ENCODE measurements around the gene ADAMTS2.

ADAMTS2 gene

DNA sequence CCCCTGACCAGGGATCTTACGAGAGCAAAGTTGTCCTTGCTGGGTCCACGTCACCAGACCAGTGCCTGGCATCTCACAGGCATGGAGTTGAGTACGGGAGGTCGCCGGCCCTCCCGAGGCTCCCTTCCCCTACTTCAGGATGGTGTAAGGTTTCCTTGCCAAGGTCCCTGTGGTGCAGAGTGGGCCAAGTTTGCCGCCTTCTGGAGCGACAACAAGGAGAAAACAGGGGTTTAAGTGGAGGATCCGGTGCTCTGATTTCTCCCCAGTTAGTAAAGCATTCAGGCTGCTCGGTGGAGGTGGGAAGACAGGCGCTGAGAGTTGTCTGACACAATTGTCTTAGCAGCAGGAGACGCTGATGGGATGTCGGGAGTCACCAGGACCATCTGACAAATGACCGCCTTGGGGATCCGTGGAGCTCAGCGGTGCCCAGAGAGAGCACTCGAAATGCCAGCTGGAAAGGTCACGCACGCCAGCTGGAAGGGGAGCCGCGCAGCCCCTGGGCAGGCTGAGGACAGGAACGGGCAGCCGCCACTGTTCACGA is 37.3 kb downstream of the ADAMTS2 start:
- Mint-ChIP-seq H3K9me3 (peaks cover 15% of the 10 kb centered on the region), H3K36me3 (ENCODE audit: low read depth) (no peaks in the 10 kb centered on the region), H3K4me1 (ENCODE audit: low read depth) (no peaks in the 10 kb centered on the region), H3K4me3 (no peak overlapping the region), H3K27ac (no peak overlapping the region), H3K27me3 (ENCODE audit: low read depth) (no peaks in the 10 kb centered on the region)

DNA sequence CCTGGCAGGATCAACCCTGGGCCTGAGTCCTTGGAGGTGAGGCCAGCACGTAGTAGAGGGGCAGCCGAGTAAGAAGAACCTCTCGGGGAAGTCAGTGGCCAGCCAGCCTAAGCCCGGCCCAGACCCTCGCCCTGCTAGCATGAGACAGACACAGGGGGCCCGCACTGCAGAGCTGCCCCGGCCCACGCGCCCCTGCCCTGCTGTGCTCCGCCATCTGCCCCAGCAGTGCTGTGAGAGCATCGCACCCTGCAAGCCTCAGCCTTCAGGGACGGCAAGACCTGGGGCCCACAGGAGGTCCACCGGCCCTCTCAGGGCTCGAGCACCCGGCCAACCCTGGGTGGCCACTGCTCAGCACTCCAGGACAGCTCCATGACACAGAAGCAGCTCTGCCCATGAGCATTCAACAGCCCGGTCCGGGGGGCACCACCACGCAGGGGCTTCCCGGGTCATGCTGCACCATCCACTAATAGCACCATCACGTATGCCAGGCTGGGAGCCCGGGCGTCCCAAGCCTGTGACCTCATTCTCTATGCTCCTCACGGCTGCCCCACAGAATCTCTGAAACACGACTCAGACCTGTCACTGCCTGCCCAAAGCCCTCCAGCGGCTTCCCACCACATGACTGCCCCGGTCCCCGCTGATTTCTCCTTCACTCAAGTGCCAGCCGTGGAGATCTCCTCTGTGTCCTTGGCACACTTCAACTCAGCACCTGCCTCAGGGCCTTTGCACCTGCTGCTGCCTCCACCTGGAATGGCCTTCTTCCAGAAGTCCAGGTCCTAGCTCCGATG is 38.1 kb downstream of the ADAMTS2 start:
- no peaks in the 10 kb centered on the region for H3K27me3 Mint-ChIP-seq (ENCODE audit: low read depth)
- no peaks in the 10 kb centered on the region for H3K36me3 Mint-ChIP-seq (ENCODE audit: low read depth)
- H3K4me1 Mint-ChIP-seq (ENCODE audit: low read depth) = no peaks in the 10 kb centered on the region
- no peak overlapping the region for H3K27ac Mint-ChIP-seq
- H3K9me3 Mint-ChIP-seq = peaks cover 15% of the 10 kb centered on the region
- no peak overlapping the region for H3K4me3 Mint-ChIP-seq

DNA sequence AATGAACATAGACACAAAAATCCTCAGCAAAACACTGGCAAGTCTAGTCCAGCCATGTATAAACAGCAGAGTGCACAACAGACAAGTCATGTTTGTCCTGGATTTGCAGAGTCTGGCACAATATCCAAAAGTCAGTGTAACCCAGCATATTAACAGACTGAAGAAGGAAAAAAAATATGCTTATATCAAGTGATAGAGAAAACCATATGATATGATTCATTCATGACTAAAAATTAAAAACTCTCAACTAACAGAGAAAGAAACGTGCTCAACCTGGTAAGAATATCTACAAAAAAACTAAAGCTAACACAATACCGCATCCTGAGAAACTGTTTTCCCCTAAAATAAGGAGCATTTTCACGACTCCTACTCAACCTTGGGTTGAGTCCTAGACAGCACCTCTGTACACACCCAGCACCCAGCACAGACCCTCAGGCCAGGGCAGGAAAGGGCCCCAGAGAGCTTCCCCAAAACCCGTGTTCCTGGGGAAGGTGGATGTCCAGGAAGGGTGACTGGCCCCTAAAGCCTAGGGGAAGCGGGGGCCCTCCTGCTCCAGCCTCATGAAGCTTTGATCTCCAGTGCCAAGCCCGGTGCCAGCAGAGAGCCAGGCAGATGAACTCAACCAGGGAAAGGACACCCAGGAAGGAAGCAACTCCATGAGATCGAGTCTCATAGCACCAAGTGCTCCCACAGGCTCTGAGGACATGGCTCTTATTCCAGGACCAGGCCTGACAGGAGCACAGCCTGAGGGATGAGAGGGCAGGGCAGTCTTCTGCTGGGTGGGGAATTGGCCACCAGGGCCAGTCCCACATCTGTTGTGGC is 38.9 kb downstream of the ADAMTS2 start:
- no peak overlapping the region for H3K27ac Mint-ChIP-seq
- H3K36me3 Mint-ChIP-seq (ENCODE audit: low read depth) = no peaks in the 10 kb centered on the region
- H3K4me1 Mint-ChIP-seq (ENCODE audit: low read depth) = no peaks in the 10 kb centered on the region
- no peaks in the 10 kb centered on the region for H3K27me3 Mint-ChIP-seq (ENCODE audit: low read depth)
- peaks cover 15% of the 10 kb centered on the region for H3K9me3 Mint-ChIP-seq
- H3K4me3 Mint-ChIP-seq = no peak overlapping the region

DNA sequence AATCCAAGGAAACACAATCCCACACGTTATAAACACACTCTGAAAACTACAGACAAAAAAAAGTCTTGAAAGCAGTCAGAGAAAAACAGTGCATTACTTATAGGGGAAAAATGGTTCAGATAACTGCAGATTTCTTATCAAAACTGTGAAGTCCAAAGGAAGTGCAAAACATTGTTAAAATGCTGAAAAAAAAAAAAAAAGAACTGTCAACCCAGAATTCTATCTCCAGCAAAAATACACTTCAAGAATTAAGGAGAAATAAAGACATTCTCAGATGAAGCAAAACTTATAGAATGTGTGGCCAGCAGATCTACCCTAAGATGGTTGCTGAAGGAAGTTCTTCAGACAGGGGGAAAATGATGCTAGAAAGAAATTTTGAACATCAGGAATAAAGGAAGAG is 40.4 kb downstream of the ADAMTS2 start:
- Mint-ChIP-seq H3K36me3 (ENCODE audit: low read depth) (no peaks in the 10 kb centered on the region), H3K9me3 (peaks cover 15% of the 10 kb centered on the region), H3K27me3 (ENCODE audit: low read depth) (no peaks in the 10 kb centered on the region)

DNA sequence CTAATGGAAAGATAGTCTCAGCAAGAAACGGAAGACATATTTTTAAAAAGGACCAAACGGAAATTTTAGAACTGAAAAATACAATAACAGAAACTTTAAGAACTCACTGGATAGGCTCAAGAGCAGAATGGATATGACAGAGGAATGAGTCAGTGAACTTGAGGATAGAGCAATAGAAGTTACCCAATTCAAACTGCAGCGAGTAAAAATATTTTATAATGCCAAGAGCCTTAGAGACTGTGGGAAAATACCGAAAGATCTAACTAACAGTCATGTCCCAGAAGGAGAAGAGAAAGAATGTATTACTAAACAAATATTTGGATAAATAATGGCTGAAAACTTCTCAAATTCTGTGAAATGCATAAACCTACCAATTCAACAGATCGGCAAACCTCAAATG is 40.8 kb downstream of the ADAMTS2 start:
- no peaks in the 10 kb centered on the region for H3K27me3 Mint-ChIP-seq (ENCODE audit: low read depth)
- H3K4me3 Mint-ChIP-seq = no peak overlapping the region
- H3K9me3 Mint-ChIP-seq = peaks cover 15% of the 10 kb centered on the region
- no peaks in the 10 kb centered on the region for H3K4me1 Mint-ChIP-seq (ENCODE audit: low read depth)
- H3K27ac Mint-ChIP-seq = no peak overlapping the region
- H3K36me3 Mint-ChIP-seq (ENCODE audit: low read depth) = no peaks in the 10 kb centered on the region

More for the DNA sequence above, 40.4 kb downstream of the ADAMTS2 start:
- H3K4me3 Mint-ChIP-seq = no peak overlapping the region
- H3K27ac Mint-ChIP-seq = no peak overlapping the region
- H3K4me1 Mint-ChIP-seq (ENCODE audit: low read depth) = no peaks in the 10 kb centered on the region

DNA sequence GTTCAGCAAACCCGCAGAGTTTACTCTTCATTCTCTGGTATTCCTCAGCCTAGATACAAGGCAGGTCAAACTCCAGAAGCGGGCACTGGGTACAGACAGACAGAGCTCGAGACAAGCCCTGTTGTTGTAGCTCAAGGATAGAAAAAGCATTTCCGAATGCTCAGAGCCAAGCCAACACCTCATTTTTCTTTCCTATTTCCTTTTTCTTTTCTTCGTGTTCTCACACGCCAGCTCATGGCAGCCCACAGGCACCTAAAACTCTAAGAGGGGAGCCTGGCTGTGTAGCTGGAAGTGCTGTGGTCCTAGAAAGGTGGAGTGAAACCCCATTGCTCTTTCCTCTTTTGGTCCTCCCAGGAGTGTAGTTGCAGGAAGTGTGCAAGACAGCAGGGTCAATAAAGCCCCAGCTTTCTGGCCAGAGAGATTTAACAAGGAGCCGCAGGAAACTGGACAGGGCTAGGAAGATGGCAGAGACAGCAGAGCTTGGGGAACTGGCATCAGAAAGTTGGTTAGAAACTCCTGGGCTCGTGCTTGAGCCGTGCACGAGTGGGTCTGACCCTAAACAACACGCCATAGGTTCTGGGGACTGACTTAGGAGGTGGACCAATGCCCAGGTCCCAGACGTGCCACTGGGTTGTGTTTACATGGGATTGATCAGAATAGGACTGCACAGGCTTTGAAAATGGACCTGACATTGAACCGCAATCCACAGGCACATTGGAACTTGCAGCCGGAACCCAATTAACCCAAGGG is 41.6 kb downstream of the ADAMTS2 start:
- Mint-ChIP-seq H3K4me3 (no peak overlapping the region), H3K36me3 (ENCODE audit: low read depth) (no peaks in the 10 kb centered on the region), H3K4me1 (ENCODE audit: low read depth) (no peaks in the 10 kb centered on the region), H3K27me3 (ENCODE audit: low read depth) (no peaks in the 10 kb centered on the region), H3K27ac (no peak overlapping the region), H3K9me3 (peaks cover 15% of the 10 kb centered on the region)

DNA sequence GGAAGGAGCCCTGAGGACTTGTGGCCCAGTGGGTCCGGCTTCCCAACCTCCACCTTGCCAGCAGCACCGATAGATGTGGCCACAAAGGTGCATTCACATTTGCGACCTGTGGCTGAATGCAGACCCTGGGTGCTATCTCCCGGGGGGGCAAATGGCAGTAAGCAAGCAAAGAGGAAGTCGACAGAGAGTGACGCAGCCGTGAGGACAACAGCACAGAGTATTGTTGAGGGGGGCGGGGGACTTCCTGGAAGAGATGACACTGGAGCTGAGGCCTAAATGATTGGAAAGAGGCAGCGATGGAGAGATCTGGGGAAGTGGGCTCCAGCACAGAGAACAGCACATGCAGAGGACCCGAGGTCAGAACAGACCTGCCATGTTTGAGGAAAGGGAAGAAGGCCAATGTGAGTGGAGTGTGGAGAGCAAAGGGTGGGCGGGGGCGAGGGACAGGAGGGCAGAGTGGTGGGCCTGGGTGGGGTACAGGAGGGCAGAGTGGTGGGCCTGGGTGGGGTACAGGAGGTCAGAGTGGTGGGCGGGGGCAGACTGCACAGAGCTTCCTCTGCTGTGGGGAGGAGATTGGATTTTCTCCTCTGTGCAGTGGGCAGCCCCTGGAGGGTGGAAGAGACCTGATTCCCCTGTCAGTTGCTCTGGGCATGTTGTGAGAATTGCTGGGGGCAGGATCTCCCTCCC is 42.6 kb downstream of the ADAMTS2 start:
- Mint-ChIP-seq H3K4me1 (ENCODE audit: low read depth) (no peaks in the 10 kb centered on the region), H3K27me3 (ENCODE audit: low read depth) (no peaks in the 10 kb centered on the region), H3K4me3 (no peak overlapping the region), H3K9me3 (peaks cover 15% of the 10 kb centered on the region), H3K27ac (no peak overlapping the region), H3K36me3 (ENCODE audit: low read depth) (no peaks in the 10 kb centered on the region)

DNA sequence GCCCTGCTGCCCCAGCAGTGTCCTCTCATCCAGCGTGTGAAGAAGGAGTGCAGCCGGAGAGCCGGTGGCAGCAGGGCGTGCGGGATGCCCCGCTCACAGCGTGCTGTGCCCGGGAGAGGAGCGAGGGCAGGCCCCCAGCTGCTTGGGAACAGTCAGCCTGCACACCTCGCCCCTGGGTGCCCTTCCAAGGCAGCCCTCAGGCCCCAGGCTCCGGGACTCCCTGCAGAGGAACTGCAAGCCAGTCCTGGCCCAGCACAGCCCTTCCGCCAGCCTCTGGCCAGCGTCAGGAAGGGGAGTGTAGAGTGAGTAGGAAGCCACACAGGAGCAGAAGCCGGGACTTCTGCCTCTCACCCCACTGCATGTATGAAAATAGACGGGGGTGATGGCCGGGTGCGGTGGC is 43.5 kb downstream of the ADAMTS2 start:
- no peak overlapping the region for H3K4me3 Mint-ChIP-seq
- H3K27me3 Mint-ChIP-seq (ENCODE audit: low read depth) = no peaks in the 10 kb centered on the region
- H3K27ac Mint-ChIP-seq = no peak overlapping the region
- H3K36me3 Mint-ChIP-seq (ENCODE audit: low read depth) = no peaks in the 10 kb centered on the region
- peaks cover 15% of the 10 kb centered on the region for H3K9me3 Mint-ChIP-seq
- no peaks in the 10 kb centered on the region for H3K4me1 Mint-ChIP-seq (ENCODE audit: low read depth)

DNA sequence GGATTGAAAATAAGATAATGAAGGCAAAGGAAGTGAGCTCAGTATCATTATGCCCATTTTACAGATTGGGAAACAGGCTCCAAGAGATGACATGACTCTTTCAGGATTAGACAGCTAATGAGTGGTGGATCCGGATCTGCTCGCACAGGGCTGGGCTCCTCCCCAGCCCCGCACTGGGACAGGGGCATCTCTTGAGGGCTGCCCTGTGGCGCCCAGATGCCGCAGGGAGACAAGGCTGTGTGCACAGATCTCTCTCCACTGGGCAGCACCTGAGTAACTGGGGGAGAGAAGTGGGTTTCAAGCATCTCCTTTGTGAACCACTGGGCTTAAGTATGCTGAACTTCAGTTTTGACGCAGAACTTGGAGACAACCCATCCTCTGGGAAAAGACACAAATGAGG is 43.9 kb downstream of the ADAMTS2 start:
- H3K36me3 Mint-ChIP-seq (ENCODE audit: low read depth) = no peaks in the 10 kb centered on the region
- H3K27ac Mint-ChIP-seq = no peak overlapping the region
- H3K27me3 Mint-ChIP-seq (ENCODE audit: low read depth) = no peaks in the 10 kb centered on the region
- H3K4me3 Mint-ChIP-seq = no peak overlapping the region
- peaks cover 15% of the 10 kb centered on the region for H3K9me3 Mint-ChIP-seq
- H3K4me1 Mint-ChIP-seq (ENCODE audit: low read depth) = no peaks in the 10 kb centered on the region

DNA sequence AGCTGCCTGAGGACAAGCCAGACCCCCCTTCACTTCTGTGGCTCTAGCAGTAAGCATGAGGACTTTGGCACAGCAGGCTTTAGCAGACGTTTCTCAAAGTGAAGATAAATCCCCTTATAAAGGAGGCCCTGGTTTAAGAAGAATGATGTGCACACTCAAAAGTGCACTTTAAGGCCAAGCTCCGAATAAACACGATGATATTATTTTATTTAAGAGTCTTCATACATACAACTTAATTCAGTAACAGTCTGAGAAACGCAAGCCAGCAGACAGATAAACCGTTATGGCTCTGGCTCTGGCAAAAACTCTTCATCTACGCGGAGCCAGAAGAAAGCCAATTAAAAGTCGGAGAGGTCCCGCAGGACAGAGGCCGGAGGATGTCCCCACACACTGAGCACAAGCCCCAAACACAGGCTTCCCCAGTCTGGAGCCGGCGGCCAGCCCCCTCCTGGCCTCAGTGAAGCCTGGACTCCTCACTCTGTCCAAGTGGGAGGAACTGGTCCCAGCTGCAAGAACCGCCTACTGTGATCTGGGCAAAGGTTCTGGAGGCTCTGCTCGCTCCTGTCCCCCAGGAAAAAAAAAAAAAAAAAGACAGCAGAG is 44.6 kb downstream of the ADAMTS2 start:
- Mint-ChIP-seq H3K27me3 (ENCODE audit: low read depth) (no peaks in the 10 kb centered on the region), H3K9me3 (peaks cover 15% of the 10 kb centered on the region), H3K36me3 (ENCODE audit: low read depth) (no peaks in the 10 kb centered on the region), H3K4me3 (no peak overlapping the region), H3K4me1 (ENCODE audit: low read depth) (no peaks in the 10 kb centered on the region), H3K27ac (no peak overlapping the region)

DNA sequence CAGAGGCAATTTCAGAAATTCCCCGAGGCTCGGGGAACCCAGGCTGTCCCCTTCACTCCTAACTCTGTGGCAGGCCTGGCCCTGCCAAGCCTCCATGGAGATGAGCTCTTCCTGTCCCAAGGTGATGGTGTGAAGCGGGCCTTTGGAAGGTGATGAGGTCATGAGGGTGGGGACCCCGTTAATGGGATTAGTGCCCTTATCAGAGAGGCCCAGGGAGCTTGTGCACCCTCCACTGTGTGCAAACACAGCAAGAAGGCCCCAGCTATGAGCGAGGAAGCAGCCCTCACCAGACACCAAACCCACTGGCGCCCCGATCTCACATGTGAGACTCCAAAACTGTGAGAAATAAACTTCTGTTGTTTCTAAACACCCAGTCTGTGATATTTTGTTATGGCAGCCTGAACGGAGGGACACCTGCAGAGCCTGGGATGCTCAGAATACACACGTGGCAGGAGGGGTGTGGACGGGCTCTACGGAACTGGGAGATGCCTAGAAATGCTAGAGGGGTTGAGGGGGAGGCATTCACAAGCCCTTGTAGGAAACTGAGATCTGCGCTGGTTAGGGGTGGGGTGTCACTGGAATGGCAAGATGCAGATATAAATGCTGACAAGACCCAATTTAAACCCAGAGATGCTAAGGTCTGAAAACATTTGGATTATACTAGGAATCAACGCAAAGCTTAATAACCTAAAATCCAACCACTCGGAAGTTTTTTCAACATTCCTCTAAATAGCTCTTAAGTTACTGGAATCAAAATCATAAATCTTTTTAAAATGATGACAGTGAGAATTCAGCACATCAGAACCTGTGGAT is 46.9 kb downstream of the ADAMTS2 start:
- Mint-ChIP-seq H3K4me1 (ENCODE audit: low read depth) (no peaks in the 10 kb centered on the region), H3K27me3 (ENCODE audit: low read depth) (no peaks in the 10 kb centered on the region), H3K9me3 (no peaks in the 10 kb centered on the region), H3K27ac (no peak overlapping the region), H3K36me3 (ENCODE audit: low read depth) (no peaks in the 10 kb centered on the region), H3K4me3 (no peak overlapping the region)

DNA sequence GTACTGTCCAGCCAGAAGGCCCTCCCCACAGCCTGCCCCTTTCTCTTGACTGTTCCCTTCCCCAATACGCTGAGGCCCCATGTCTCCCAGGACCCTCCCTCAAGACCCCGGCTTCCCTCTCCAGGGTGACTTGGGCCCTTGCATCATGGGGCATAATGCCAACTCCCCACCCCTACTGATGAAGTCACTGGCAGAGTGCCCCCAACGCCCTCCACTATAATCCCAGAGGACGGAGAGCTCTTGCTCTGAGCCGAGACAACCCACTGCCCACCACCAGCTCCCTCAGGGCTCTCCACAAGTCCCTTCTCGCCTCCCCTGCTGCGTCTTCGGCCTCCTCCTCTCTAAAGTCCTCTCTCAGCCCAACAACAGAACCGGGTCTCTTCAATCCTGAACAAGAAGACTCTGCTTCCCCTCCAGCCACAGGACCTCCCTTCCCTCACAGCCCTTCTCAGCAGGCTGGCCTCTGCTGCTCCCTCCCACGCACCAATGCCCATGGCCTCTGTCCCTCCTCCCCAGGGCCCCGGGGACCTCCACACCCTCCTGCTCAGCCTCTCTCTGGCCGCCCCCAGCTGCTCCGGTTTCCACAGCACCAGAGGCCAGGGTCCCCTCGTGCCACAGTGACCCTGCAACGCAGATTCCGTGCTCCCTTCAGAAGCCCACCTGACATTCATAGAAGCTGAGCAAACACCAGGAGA is 47.6 kb downstream of the ADAMTS2 start:
- Mint-ChIP-seq H3K27me3 (ENCODE audit: low read depth) (no peaks in the 10 kb centered on the region), H3K9me3 (no peaks in the 10 kb centered on the region), H3K36me3 (ENCODE audit: low read depth) (no peaks in the 10 kb centered on the region), H3K27ac (no peak overlapping the region), H3K4me3 (no peak overlapping the region), H3K4me1 (ENCODE audit: low read depth) (no peaks in the 10 kb centered on the region)

DNA sequence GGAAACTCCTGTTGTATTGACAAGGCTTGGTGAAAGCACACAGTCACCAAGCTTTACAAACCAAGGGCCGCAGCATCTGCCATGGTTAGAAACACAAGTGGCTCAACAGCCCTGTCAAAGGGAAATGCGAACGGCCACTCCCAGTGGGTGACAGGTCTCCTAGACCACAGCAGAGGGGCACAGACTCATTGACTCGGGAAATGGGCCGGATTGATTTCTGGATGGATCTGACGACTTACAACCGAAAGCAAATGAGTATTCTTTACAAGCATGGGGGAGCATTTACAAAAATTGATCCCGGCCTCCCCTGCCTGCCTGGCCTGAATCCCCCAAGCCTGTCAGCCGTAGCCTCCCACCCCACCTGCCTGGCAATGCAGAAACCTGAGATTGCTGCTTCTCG is 48.2 kb downstream of the ADAMTS2 start:
- H3K4me1 Mint-ChIP-seq (ENCODE audit: low read depth) = no peaks in the 10 kb centered on the region
- no peak overlapping the region for H3K4me3 Mint-ChIP-seq
- no peaks in the 10 kb centered on the region for H3K27me3 Mint-ChIP-seq (ENCODE audit: low read depth)
- H3K27ac Mint-ChIP-seq = no peak overlapping the region
- H3K9me3 Mint-ChIP-seq = no peaks in the 10 kb centered on the region
- no peaks in the 10 kb centered on the region for H3K36me3 Mint-ChIP-seq (ENCODE audit: low read depth)
